ENCODE measurements around the gene RMC1. TPM values are rescaled to one million over a fixed set of nuclear protein-coding genes. Genes with fewer than 3 reads are reported as not detected.

Gene RMC1
- 10 to 100 TPM; 12.0 to 28.5 TPM for total RNA-seq

- DNase-seq (ENCODE audit: low spot score): peak; percentile 93
- peak within 1 kb of the TSS; percentile 79 to 90 for H3K4me3 ChIP-seq
- TF ChIP-seq POLR2A (IDR thresholded peaks at IDR 0.05) (peak; percentile 72), POLR2AphosphoS5 (IDR thresholded peaks at IDR 0.05) (peak; percentile 87), CTCF (IDR thresholded peaks at IDR 0.05) (peak in 2 of 4 experiments; percentile 12 to 32)
- under 1% methylated on average over 75 of the region's 110 CpGs for whole genome bisulfite sequencing
- H3K9me3 ChIP-seq: no peaks in the 10 kb centered on the region
- peak within 1 kb of the TSS; percentile 91 to 92 for H3K27ac ChIP-seq
- no peaks in the 10 kb centered on the region for H3K27me3 ChIP-seq (replicated peaks; ENCODE audit: insufficient read depth)
- no peaks in the 10 kb centered on the region for H3K4me1 ChIP-seq (replicated peaks)
- intact Hi-C loops (cut with DNase I): loop anchor here (5.0 to 10.0 kb wide), 3 partner anchors 66 to 368 kb away; partner anchors contain the start of genes CABLES1 and NPC1
- no peaks in the 10 kb centered on the region for H3K36me3 ChIP-seq
Observed at GRCh38 chr18:23503038-23503962, at the start of gene RMC1. TSS of gene RMC1 (plus strand) at chr18:23503511. CDS start at chr18:23503619, 108 bp downstream.

GRCh38 chr18:23453680-23454058 lies 49.6 kb upstream of the RMC1 start:
- peak; percentile 15 for DNase-seq (ENCODE audit: low spot score)

GRCh38 chr18:23456835-23457234 lies 46.5 kb upstream of the RMC1 start:
- H3K36me3 ChIP-seq: no peaks in the 10 kb centered on the region
- TF ChIP-seq POLR2A (IDR thresholded peaks at IDR 0.05): no peak
- no peak for TF ChIP-seq CTCF (IDR thresholded peaks at IDR 0.05)
- TF ChIP-seq POLR2AphosphoS5 (IDR thresholded peaks at IDR 0.05): no peak
- no peak for DNase-seq (ENCODE audit: low spot score)
- no peaks in the 10 kb centered on the region for H3K9me3 ChIP-seq
- 95% methylated on average over 2 of the region's 2 CpGs for WGBS
- no peak overlapping the region for H3K27ac ChIP-seq
- intact Hi-C loops (cut with DNase I): no loop called here
- H3K27me3 ChIP-seq (replicated peaks; ENCODE audit: insufficient read depth): no peaks in the 10 kb centered on the region
- H3K4me3 ChIP-seq: no peak overlapping the region
- peaks cover 6% of the 10 kb centered on the region for H3K4me1 ChIP-seq (replicated peaks)

More at GRCh38 chr18:23453680-23454058, 49.6 kb upstream of the RMC1 start:
- Histone ChIP-seq H3K4me3 (peak overlapping the region; percentile 89 to 91), H3K4me1 (replicated peaks) (peaks cover 2% of the 10 kb centered on the region), H3K9me3 (no peaks in the 10 kb centered on the region), H3K36me3 (no peaks in the 10 kb centered on the region), H3K27me3 (replicated peaks; ENCODE audit: insufficient read depth) (no peaks in the 10 kb centered on the region), H3K27ac (peak overlapping the region; percentile 93 to 94)
- WGBS: under 1% methylated on average over 11 of the region's 11 CpGs
- TF ChIP-seq CTCF (IDR thresholded peaks at IDR 0.05) (no peak), POLR2A (IDR thresholded peaks at IDR 0.05) (peak; percentile 18)
- intact Hi-C loops (cut with DNase I): loop anchor here (2.0 kb wide), 1 partner anchor 51 kb away; no protein-coding TSS in a partner anchor

GRCh38 chr18:23458830-23459529 lies 44.3 kb upstream of the RMC1 start:
- intact Hi-C loops (cut with DNase I): no loop called here
- no peak overlapping the region for H3K27ac ChIP-seq
- WGBS: 84% methylated on average over 3 of the region's 3 CpGs
- TF ChIP-seq POLR2A (IDR thresholded peaks at IDR 0.05) (no peak), POLR2AphosphoS5 (IDR thresholded peaks at IDR 0.05) (no peak), CTCF (IDR thresholded peaks at IDR 0.05) (no peak)
- H3K4me1 ChIP-seq (replicated peaks): peaks cover 4% of the 10 kb centered on the region
- no peaks in the 10 kb centered on the region for H3K9me3 ChIP-seq
- no peak overlapping the region for H3K4me3 ChIP-seq
- DNase-seq (ENCODE audit: low spot score): no peak
- no peaks in the 10 kb centered on the region for H3K27me3 ChIP-seq (replicated peaks; ENCODE audit: insufficient read depth)
- peaks cover 0 to 6% of the 10 kb centered on the region in 2 donors for H3K36me3 ChIP-seq
